DND-41 (cell line): ENCODE results near the gene ADI1.

Source experiments
- CTCF ChIP-seq: IDR thresholded peaks from 2 replicates; pipeline ENCODE4 v1.5.1; 2012; ENCODE audit warnings: borderline replicate concordance, low read length, moderate library complexity, mild to moderate bottlenecking; ENCODE audit not compliant: poor library complexity, severe bottlenecking; ENCODE audit errors: extremely low read depth
- EZH2 ChIP-seq: IDR thresholded peaks from 3 replicates; pipeline ENCODE4 v1.6.1; 2012; ENCODE audit warnings: borderline replicate concordance, low read depth, mild to moderate bottlenecking, moderate library complexity, low read length, inconsistent platforms; ENCODE audit not compliant: severe bottlenecking

GRCh38 chr2:3462493-3463104, 56.7 kb downstream of the ADI1 start:
- no peak for TF ChIP-seq CTCF
- TF ChIP-seq EZH2 = no peak
